Measurements from ENCODE around the gene CCDC85C.

CCDC85C gene

GRCh38 chr14:99531251-99532096 is 72.5 kb downstream of the CCDC85C start:
- H3K27ac ChIP-seq, result no peak overlapping the region
- TF ChIP-seq, protein P1, sequence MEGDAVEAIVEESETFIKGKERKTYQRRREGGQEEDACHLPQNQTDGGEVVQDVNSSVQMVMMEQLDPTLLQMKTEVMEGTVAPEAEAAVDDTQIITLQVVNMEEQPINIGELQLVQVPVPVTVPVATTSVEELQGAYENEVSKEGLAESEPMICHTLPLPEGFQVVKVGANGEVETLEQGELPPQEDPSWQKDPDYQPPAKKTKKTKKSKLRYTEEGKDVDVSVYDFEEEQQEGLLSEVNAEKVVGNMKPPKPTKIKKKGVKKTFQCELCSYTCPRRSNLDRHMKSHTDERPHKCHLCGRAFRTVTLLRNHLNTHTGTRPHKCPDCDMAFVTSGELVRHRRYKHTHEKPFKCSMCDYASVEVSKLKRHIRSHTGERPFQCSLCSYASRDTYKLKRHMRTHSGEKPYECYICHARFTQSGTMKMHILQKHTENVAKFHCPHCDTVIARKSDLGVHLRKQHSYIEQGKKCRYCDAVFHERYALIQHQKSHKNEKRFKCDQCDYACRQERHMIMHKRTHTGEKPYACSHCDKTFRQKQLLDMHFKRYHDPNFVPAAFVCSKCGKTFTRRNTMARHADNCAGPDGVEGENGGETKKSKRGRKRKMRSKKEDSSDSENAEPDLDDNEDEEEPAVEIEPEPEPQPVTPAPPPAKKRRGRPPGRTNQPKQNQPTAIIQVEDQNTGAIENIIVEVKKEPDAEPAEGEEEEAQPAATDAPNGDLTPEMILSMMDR (IDR thresholded peaks at IDR 0.05), result no peak
- no peak for TF ChIP-seq ZFX (IDR thresholded peaks at IDR 0.05; ENCODE audit: borderline replicate concordance)

DNA sequence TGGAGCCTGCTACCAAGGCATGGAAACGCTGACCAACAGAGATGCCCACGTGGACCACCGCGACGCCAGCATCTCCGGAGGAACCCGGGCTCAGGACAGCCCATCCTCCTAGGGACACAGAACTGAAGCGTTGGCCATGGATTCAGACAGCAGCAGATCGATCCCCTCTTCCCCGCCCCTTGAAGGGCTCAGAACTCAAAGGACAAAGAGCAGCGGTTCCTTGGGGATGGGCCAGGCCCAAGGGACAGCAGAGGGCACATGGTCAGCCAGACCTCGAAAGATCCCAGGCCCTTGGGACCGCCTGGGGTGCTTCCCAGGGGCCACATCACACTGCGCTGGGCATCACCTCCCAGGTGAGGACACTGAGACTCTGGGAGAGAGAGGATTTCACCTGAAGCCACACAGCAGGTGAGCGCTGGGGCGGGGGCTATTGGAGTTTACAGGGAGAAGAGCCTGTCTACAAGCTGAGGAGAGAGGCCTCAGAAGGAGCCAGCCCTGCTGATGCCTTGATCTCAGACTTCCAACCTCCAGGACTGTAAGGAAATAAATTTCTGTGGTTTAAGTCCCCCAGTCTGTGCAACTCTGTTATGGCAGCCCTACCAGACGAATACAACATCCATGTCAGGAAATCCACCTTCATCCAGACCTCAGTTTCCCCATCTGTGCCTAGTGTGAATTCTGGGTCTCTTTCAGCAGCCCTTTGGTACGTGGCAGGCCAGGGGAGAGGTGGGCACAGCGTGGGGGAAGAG is 73.4 kb downstream of the CCDC85C start:
- TF ChIP-seq, protein P1 (IDR thresholded peaks at IDR 0.05), result no peak
- TF ChIP-seq ZFX (IDR thresholded peaks at IDR 0.05; ENCODE audit: borderline replicate concordance), result no peak
- no peak overlapping the region for H3K27ac ChIP-seq

GRCh38 chr14:99529899-99530298 is 74.1 kb downstream of the CCDC85C start:
- no peak overlapping the region for H3K27ac ChIP-seq
- TF ChIP-seq ZFX (IDR thresholded peaks at IDR 0.05; ENCODE audit: borderline replicate concordance), result no peak
- TF ChIP-seq, protein P1 (IDR thresholded peaks at IDR 0.05), result no peak; the same call in 1 of the 2 replicates

DNA sequence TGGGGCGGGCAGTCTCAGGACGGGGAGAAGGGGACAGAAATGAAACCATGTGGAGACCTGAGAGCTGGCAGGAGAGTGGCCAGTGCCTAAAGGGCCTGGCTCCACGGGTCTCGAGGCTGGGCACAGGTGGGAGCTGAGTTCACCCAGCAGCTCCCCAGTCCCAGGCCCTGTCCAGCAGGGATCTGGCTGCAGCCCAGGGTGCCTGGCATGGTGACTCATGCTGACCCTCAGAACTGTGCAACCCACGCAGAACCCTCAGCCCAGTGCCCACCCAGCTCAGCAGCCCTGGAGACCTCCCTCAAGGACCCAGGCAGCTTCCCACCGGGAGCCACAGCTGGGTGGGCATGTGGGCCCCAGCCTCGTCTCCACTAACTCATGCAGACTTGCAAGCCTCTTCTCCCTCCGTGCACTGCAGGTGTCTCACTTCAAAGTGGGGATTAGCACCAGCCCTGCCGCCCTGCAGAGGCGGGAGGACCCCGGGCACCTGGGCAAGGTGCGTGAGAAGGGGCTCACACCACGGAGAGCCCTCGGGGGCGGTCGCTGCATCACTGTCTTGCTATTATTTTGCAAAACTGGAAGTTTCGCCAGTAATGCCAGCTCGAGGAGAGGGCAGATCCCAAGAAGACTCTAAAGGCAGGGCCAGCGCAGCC is 76.5 kb downstream of the CCDC85C start:
- H3K27ac ChIP-seq, result no peak overlapping the region
- TF ChIP-seq ZFX (IDR thresholded peaks at IDR 0.05; ENCODE audit: borderline replicate concordance), result no peak
- TF ChIP-seq, protein P1 (IDR thresholded peaks at IDR 0.05), result no peak

DNA sequence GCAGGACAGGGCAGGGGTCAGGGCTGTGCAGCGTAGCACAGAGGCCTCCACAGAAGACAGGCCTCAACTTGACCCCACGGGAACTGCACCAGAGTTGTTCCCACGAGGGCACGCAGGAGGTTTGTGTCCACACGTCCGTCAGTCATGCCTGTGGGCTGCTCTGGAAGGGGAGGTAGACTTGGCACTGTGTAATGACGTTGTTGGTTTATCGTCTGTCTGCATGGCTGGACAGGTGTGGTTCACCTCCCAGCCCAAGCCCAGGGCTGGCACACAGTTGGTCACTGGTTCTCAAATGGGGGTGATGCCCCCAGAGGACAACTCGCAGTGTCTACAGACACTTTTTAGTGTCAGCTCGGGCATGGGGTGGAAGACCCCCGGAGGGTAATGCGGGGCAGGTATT is 77.0 kb downstream of the CCDC85C start:
- H3K27ac ChIP-seq, result no peak overlapping the region
- TF ChIP-seq, protein P1 (IDR thresholded peaks at IDR 0.05), result no peak
- no peak for TF ChIP-seq ZFX (IDR thresholded peaks at IDR 0.05; ENCODE audit: borderline replicate concordance)

- H3K27ac ChIP-seq, result no peak overlapping the region
- TF ChIP-seq, protein P1 (IDR thresholded peaks at IDR 0.05), result no peak
- TF ChIP-seq ZFX (IDR thresholded peaks at IDR 0.05; ENCODE audit: borderline replicate concordance), result no peak
Observed at GRCh38 chr14:99525699-99526080, 78.3 kb downstream of the CCDC85C start.
